ENCODE results near the gene ELP4.

ELP4 gene

GRCh38 chr11:31809541-31809856, 299.9 kb downstream of the ELP4 start:
- FAIRE-seq (no peak), DNase-seq (ENCODE audit: low spot score) (no peak)

GRCh38 chr11:31809857-31810778, 300.6 kb downstream of the ELP4 start:
- DNase-seq (ENCODE audit: low spot score) (no peak), FAIRE-seq (no peak)

- FAIRE-seq (peak; percentile 42), DNase-seq (ENCODE audit: low spot score) (peak; percentile 70)
Observed at GRCh38 chr11:31810779-31811647, 301.4 kb downstream of the ELP4 start, which contains the start of gene PAX6. Gene PAX6, minus strand, starts transcription at chr11:31811322. Its CDS starts 4,911 bp downstream, at chr11:31806411.

- FAIRE-seq (no peak), DNase-seq (ENCODE audit: low spot score) (no peak)
Observed at GRCh38 chr11:31812383-31813381, 303.1 kb downstream of the ELP4 start.

- no peak for DNase-seq (ENCODE audit: low spot score)
Observed at GRCh38 chr11:31813391-31814175, 304.0 kb downstream of the ELP4 start.

GRCh38 chr11:31814176-31814868, 304.8 kb downstream of the ELP4 start:
- FAIRE-seq (no peak), DNase-seq (ENCODE audit: low spot score) (no peak)

More at GRCh38 chr11:31813391-31814175, 304.0 kb downstream of the ELP4 start:
- no peak for FAIRE-seq

GRCh38 chr11:31815711-31816467, 306.3 kb downstream of the ELP4 start:
- DNase-seq (ENCODE audit: low spot score), result no peak
- FAIRE-seq, result no peak

GRCh38 chr11:31816468-31817053, 307.0 kb downstream of the ELP4 start:
- no peak for FAIRE-seq
- no peak for DNase-seq (ENCODE audit: low spot score)

- DNase-seq (ENCODE audit: low spot score) (no peak), FAIRE-seq (no peak)
Observed at GRCh38 chr11:31817054-31817620, 307.6 kb downstream of the ELP4 start.

GRCh38 chr11:31817621-31818424, 308.3 kb downstream of the ELP4 start:
- FAIRE-seq, result no peak
- no peak for DNase-seq (ENCODE audit: low spot score)

- DNase-seq (ENCODE audit: low spot score) (no peak), FAIRE-seq (no peak)
Observed at GRCh38 chr11:31818425-31818755, 308.8 kb downstream of the ELP4 start.

- no peak for FAIRE-seq
- DNase-seq (ENCODE audit: low spot score), result no peak
Observed at GRCh38 chr11:31818874-31819331, 309.3 kb downstream of the ELP4 start.

- FAIRE-seq, result no peak
- DNase-seq (ENCODE audit: low spot score), result no peak
Observed at GRCh38 chr11:31819621-31820437, 310.3 kb downstream of the ELP4 start.

GRCh38 chr11:31820438-31820818, 310.9 kb downstream of the ELP4 start:
- FAIRE-seq, result no peak
- DNase-seq (ENCODE audit: low spot score), result no peak

GRCh38 chr11:31821235-31821764, 311.7 kb downstream of the ELP4 start:
- FAIRE-seq, result no peak
- DNase-seq (ENCODE audit: low spot score), result no peak

GRCh38 chr11:31821766-31822165, 312.2 kb downstream of the ELP4 start:
- FAIRE-seq (no peak), DNase-seq (ENCODE audit: low spot score) (no peak)

Measured in RCC 7860 (cell line).